NOMO-1 treated with DMSO at 0.1 percent for 48 hours (cell line): ENCODE measurements around the gene PHKB.
A peak's percentile ranks its signal among the peaks of the same experiment; 100 is the strongest.
"Not testable (repeated sequence)": the region's sequence is repeated elsewhere in the genome, so short reads cannot be mapped to it uniquely, and the experiment has no call there.

Experiments used
- DNase-seq: peaks from one replicate; lab custom pipeline; 2025; ENCODE audit not compliant: unreplicated experiment; lab: John Stamatoyannopoulos, UW

Gene PHKB

GRCh38 chr16:47664653-47665325, 203.7 kb downstream of the PHKB start:
- DNase-seq: no peak

GRCh38 chr16:47666434-47666833, 205.3 kb downstream of the PHKB start:
- no peak for DNase-seq

GRCh38 chr16:47667956-47668355, 206.8 kb downstream of the PHKB start:
- no peak for DNase-seq

GRCh38 chr16:47672475-47672874, 211.3 kb downstream of the PHKB start:
- DNase-seq: no peak

- no peak for DNase-seq
Measured at GRCh38 chr16:47676635-47677177, 215.6 kb downstream of the PHKB start.

- not testable (repeated sequence) for DNase-seq
Measured at GRCh38 chr16:47681571-47681970, 220.4 kb downstream of the PHKB start.

GRCh38 chr16:47687694-47688093, 226.6 kb downstream of the PHKB start:
- DNase-seq: no peak

GRCh38 chr16:47693226-47693625, 232.1 kb downstream of the PHKB start:
- DNase-seq: no peak

GRCh38 chr16:47694543-47694942, 233.4 kb downstream of the PHKB start:
- no peak for DNase-seq

- DNase-seq: no peak
Measured at GRCh38 chr16:47695756-47696155, 234.6 kb downstream of the PHKB start.

- DNase-seq: no peak
Measured at GRCh38 chr16:47697826-47698225, 236.7 kb downstream of the PHKB start.

- peak; percentile 44 for DNase-seq
Measured at GRCh38 chr16:47699106-47699505, 238.0 kb downstream of the PHKB start.

- DNase-seq: no peak
Measured at GRCh38 chr16:47700857-47701587, 239.9 kb downstream of the PHKB start.

- no peak for DNase-seq
Measured at GRCh38 chr16:47705266-47705665, 244.1 kb downstream of the PHKB start.

- no peak for DNase-seq
Measured at GRCh38 chr16:47711809-47712208, 250.7 kb downstream of the PHKB start.

- no peak for DNase-seq
Measured at GRCh38 chr16:47712276-47713224, 251.4 kb downstream of the PHKB start.

GRCh38 chr16:47713225-47713595, 252.1 kb downstream of the PHKB start:
- no peak for DNase-seq

GRCh38 chr16:47715442-47716083, 254.4 kb downstream of the PHKB start:
- DNase-seq: no peak

- DNase-seq: no peak
Measured at GRCh38 chr16:47716571-47716970, 255.4 kb downstream of the PHKB start.

- no peak for DNase-seq
Measured at GRCh38 chr16:47719713-47720112, 258.6 kb downstream of the PHKB start.
